Astrocyte (in vitro differentiated cells and primary cell): ENCODE data around the gene ATP2B2. TPM values are rescaled to one million over a fixed set of nuclear protein-coding genes. Genes with fewer than 3 reads are reported as not detected.

Experiments
- DNase-seq: peaks from one replicate; pipeline ENCODE4 v3.0.0-alpha.2; 2010; ENCODE audit warnings: low read depth
- FAIRE-seq: peaks from 2 replicates; lab custom pipeline; 2011; peaks lifted over from hg19 to GRCh38; lab: Jason Lieb, UNC
- H2AFZ ChIP-seq: 2 replicates; pipeline ENCODE4 v1.6.0; 2012; ENCODE audit warnings: low read depth, low read length, inconsistent platforms
- H3K27ac ChIP-seq: 2 replicates; pipeline ENCODE4 v1.5.1; 2011; ENCODE audit warnings: low read depth, low read length, inconsistent platforms
- H3K27me3 ChIP-seq: 2 replicates; pipeline ENCODE4 v1.6.0; 2011; ENCODE audit warnings: low read length, inconsistent platforms; ENCODE audit not compliant: insufficient read depth
- H3K36me3 ChIP-seq: 2 replicates; pipeline ENCODE4 v1.5.1; 2011; ENCODE audit warnings: low read length, inconsistent platforms; ENCODE audit not compliant: insufficient read depth
- H3K4me1 ChIP-seq: 2 replicates; pipeline ENCODE4 v1.5.1; 2011; ENCODE audit warnings: low read length, inconsistent platforms; ENCODE audit not compliant: insufficient read depth
- H3K4me2 ChIP-seq: 2 replicates; pipeline ENCODE4 v1.6.0; 2012; ENCODE audit warnings: low read length, inconsistent platforms
- H3K4me3 ChIP-seq: 2 replicates; pipeline ENCODE4 v1.5.1; 2011; ENCODE audit warnings: low read depth, mild to moderate bottlenecking, low read length, inconsistent platforms; ENCODE audit not compliant: insufficient read depth
- H3K79me2 ChIP-seq: 2 replicates; pipeline ENCODE4 v1.6.0; 2012; ENCODE audit warnings: mild to moderate bottlenecking, low read length, inconsistent platforms; ENCODE audit not compliant: insufficient read depth
- H3K9ac ChIP-seq: 2 replicates; pipeline ENCODE4 v1.6.0; 2012; ENCODE audit warnings: mild to moderate bottlenecking, low read length, inconsistent platforms
- H3K9me3 ChIP-seq: 2 replicates; pipeline ENCODE4 v1.5.1; 2012; ENCODE audit warnings: low read depth, mild to moderate bottlenecking, low read length, inconsistent platforms; ENCODE audit not compliant: insufficient read depth
- H4K20me1 ChIP-seq: 2 replicates; pipeline ENCODE4 v1.6.0; 2012; ENCODE audit warnings: low read length, inconsistent platforms; ENCODE audit not compliant: insufficient read depth
- H3K27ac Mint-ChIP-seq: one replicate; pipeline ENCODE4 v1.8.0; 2021; ENCODE audit warnings: mild to moderate bottlenecking, mixed read lengths; ENCODE audit not compliant: unreplicated experiment
- H3K27me3 Mint-ChIP-seq: one replicate; pipeline ENCODE4 v1.8.0; 2021; ENCODE audit warnings: low read depth, mixed read lengths; ENCODE audit not compliant: unreplicated experiment
- H3K36me3 Mint-ChIP-seq: one replicate; pipeline ENCODE4 v1.8.0; 2021; ENCODE audit warnings: low read depth, mixed read lengths; ENCODE audit not compliant: unreplicated experiment
- H3K4me1 Mint-ChIP-seq: one replicate; pipeline ENCODE4 v1.8.0; 2021; ENCODE audit warnings: low read depth, mixed read lengths; ENCODE audit not compliant: unreplicated experiment
- H3K4me3 Mint-ChIP-seq: one replicate; pipeline ENCODE4 v1.8.0; 2021; ENCODE audit warnings: mild to moderate bottlenecking, moderate library complexity, mixed read lengths; ENCODE audit not compliant: unreplicated experiment
- H3K9me3 Mint-ChIP-seq: one replicate; pipeline ENCODE4 v1.8.0; 2021; ENCODE audit warnings: mild to moderate bottlenecking, mixed read lengths; ENCODE audit not compliant: unreplicated experiment
- EZH2 ChIP-seq: IDR thresholded peaks from 2 replicates; pipeline ENCODE4 v1.6.1; 2012; ENCODE audit warnings: mild to moderate bottlenecking, low read length, inconsistent platforms; ENCODE audit not compliant: insufficient read depth
- total RNA-seq: library from RNA; stranded (reverse); gene quantifications from 2 replicates; pipeline ENCODE4 v1.2.1, GENCODE V29; 2021
- TF ChIP-seq, protein P1 (sequence below): IDR thresholded peaks from 2 replicates; pipeline ENCODE4 v1.5.1; 2011; ENCODE audit warnings: low read depth, mild to moderate bottlenecking, inconsistent platforms, low read length, moderate library complexity; ENCODE audit not compliant: insufficient read depth

ATP2B2 gene
- total RNA-seq, 1 donor from 2014 or later, result 0.05 TPM

DNA sequence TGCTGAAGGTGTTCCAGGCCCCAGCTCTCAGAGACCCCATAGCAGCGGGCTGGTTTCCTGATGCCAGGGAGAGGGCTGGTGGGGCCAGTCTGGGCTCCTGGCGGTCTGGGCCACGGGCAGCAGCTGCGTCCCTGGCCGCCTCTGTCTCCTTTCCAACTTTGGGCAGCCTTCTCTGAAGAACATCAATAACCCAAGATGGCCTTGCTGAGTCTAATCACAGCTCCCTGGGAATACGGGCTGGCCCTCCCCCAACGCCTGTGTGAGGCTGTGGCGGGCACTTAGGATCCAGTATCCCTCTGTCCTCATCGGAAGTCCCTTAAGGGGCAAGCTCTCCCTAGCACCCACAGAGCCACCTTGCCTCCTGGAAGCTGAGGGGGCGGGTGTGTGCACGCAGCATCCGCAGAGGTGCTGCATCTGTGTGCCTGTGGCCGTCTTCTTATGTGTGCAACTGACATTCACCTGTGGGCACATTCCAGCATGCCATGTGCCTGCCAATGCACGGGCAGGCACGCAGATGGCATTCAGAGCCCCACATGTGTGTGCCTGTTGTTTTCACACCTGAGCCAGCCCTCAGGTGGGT lies 2.1 kb downstream of the ATP2B2 start:
- Mint-ChIP-seq H3K27ac (no peak overlapping the region), H3K36me3 (no peaks in the 10 kb centered on the region), H3K4me1 (no peaks in the 10 kb centered on the region), H3K27me3 (peaks cover 52% of the 10 kb centered on the region), H3K4me3 (no peak overlapping the region), H3K9me3 (no peaks in the 10 kb centered on the region)
- Histone ChIP-seq H3K27ac (no peak overlapping the region), H3K9ac (no peak overlapping the region), H3K79me2 (no peaks in the 10 kb centered on the region), H3K27me3 (peaks cover 25% of the 10 kb centered on the region), H4K20me1 (no peaks in the 10 kb centered on the region), H3K36me3 (no peaks in the 10 kb centered on the region), H2AFZ (no peak overlapping the region), H3K4me1 (peaks cover 6% of the 10 kb centered on the region), H3K4me2 (no peak overlapping the region), H3K4me3 (no peak overlapping the region), H3K9me3 (no peaks in the 10 kb centered on the region)
- TF ChIP-seq EZH2, result no peak
- TF ChIP-seq, protein P1, sequence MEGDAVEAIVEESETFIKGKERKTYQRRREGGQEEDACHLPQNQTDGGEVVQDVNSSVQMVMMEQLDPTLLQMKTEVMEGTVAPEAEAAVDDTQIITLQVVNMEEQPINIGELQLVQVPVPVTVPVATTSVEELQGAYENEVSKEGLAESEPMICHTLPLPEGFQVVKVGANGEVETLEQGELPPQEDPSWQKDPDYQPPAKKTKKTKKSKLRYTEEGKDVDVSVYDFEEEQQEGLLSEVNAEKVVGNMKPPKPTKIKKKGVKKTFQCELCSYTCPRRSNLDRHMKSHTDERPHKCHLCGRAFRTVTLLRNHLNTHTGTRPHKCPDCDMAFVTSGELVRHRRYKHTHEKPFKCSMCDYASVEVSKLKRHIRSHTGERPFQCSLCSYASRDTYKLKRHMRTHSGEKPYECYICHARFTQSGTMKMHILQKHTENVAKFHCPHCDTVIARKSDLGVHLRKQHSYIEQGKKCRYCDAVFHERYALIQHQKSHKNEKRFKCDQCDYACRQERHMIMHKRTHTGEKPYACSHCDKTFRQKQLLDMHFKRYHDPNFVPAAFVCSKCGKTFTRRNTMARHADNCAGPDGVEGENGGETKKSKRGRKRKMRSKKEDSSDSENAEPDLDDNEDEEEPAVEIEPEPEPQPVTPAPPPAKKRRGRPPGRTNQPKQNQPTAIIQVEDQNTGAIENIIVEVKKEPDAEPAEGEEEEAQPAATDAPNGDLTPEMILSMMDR, result no peak
- FAIRE-seq (no peak), DNase-seq (no peak)

DNA sequence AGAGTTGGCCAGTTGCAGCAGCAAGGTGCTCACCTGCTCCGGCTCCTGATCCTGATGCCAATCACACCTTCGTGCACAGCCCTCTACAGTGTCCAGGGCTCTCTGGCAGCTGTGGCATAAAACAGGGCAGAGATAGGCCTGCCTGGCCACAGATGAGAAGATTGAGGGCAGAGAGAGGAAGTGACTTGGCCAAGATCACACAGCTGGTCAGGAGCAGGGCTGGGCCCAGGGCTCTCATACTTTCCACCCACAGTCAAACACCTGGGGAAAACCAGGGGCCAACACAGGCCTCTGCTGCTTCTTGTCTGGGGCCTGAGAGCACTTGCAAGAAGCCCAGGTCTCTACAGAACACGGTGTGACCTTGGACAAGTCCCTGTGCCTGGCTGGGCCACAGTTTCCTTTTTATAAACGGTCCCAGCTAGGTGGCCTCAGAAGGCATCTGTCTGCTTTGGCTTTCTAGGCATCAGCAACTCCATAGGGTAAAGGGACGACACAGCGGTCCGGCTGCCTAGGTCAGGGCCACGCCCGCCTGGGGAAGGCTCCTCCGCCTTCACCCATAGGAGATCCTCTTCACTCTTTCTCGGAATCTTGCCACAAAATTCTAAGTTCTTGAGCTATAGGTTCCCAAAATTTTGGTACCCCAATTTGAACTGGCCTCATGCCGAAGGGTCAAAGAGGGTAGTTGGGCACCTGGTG lies 3.1 kb downstream of the ATP2B2 start:
- no peak overlapping the region for H3K4me2 ChIP-seq
- Mint-ChIP-seq H3K9me3 (no peaks in the 10 kb centered on the region), H3K27ac (no peak overlapping the region), H3K36me3 (no peaks in the 10 kb centered on the region), H3K4me1 (no peaks in the 10 kb centered on the region), H3K27me3 (peaks cover 52% of the 10 kb centered on the region), H3K4me3 (no peak overlapping the region)
- H4K20me1 ChIP-seq, result no peaks in the 10 kb centered on the region
- no peak overlapping the region for H3K9ac ChIP-seq
- no peak overlapping the region for H2AFZ ChIP-seq
- DNase-seq, result no peak
- no peak for FAIRE-seq
- peaks cover 22% of the 10 kb centered on the region for H3K27me3 ChIP-seq
- no peaks in the 10 kb centered on the region for H3K79me2 ChIP-seq
- no peak for TF ChIP-seq EZH2
- TF ChIP-seq, protein P1, result no peak
- H3K4me1 ChIP-seq, result peaks cover 6% of the 10 kb centered on the region
- H3K9me3 ChIP-seq, result no peaks in the 10 kb centered on the region
- no peak overlapping the region for H3K4me3 ChIP-seq
- no peak overlapping the region for H3K27ac ChIP-seq
- H3K36me3 ChIP-seq, result no peaks in the 10 kb centered on the region

DNA sequence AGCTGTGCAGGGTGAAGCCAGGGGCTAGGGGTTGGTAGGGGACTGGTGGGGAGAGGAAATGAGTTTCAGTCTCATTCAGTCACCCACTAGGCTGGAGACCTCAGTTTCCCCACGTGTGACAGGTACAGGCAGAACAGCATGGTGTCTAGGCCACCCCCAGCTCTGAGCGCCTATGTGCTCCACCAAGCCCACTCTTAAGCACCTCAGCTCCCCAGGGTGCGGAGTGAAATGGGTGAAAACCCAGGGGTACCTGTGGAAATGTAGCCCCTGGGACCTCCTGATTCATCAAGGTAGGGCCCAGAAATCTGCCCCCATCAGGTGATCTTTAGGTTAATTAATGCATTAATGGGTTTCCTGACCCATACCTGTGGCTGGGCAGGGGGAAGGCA lies 3.7 kb downstream of the ATP2B2 start:
- H4K20me1 ChIP-seq, result no peaks in the 10 kb centered on the region
- H3K36me3 Mint-ChIP-seq, result no peaks in the 10 kb centered on the region
- no peak overlapping the region for H3K27ac Mint-ChIP-seq
- DNase-seq, result no peak
- TF ChIP-seq, protein P1, result no peak
- H3K9me3 Mint-ChIP-seq, result no peaks in the 10 kb centered on the region
- no peaks in the 10 kb centered on the region for H3K9me3 ChIP-seq
- H3K36me3 ChIP-seq, result no peaks in the 10 kb centered on the region
- H3K4me2 ChIP-seq, result no peak overlapping the region
- H2AFZ ChIP-seq, result no peak overlapping the region
- no peak overlapping the region for H3K4me3 ChIP-seq
- peaks cover 6% of the 10 kb centered on the region for H3K4me1 ChIP-seq
- FAIRE-seq, result no peak
- H3K9ac ChIP-seq, result no peak overlapping the region
- peaks cover 20% of the 10 kb centered on the region for H3K27me3 ChIP-seq
- H3K4me3 Mint-ChIP-seq, result no peak overlapping the region
- H3K27ac ChIP-seq, result no peak overlapping the region
- H3K79me2 ChIP-seq, result no peaks in the 10 kb centered on the region
- peaks cover 59% of the 10 kb centered on the region for H3K27me3 Mint-ChIP-seq
- no peaks in the 10 kb centered on the region for H3K4me1 Mint-ChIP-seq
